ENCODE results near the gene TAS1R2.

Gene TAS1R2

GRCh38 chr1:18809953-18810899, 49.2 kb downstream of the TAS1R2 start:
- no peak for TF ChIP-seq EGR1 (IDR thresholded peaks at IDR 0.05)
- no peak for TF ChIP-seq EP300 (IDR thresholded peaks at IDR 0.05; ENCODE audit: borderline replicate concordance)
- TF ChIP-seq CREB1 (IDR thresholded peaks at IDR 0.05; ENCODE audit: low read depth): no peak
- TF ChIP-seq FOXM1 (IDR thresholded peaks at IDR 0.05; ENCODE audit: borderline replicate concordance, low read depth): no peak
- TF ChIP-seq MAX (IDR thresholded peaks at IDR 0.05): no peak
- TF ChIP-seq USF1 (IDR thresholded peaks at IDR 0.05): no peak
- TF ChIP-seq TCF12 (IDR thresholded peaks at IDR 0.05; ENCODE audit: low read depth): no peak
- TF ChIP-seq REST (IDR thresholded peaks at IDR 0.05; ENCODE audit: low read depth): no peak
- no peak for TF ChIP-seq TAF1 (IDR thresholded peaks at IDR 0.05; ENCODE audit: low read depth)

- TF ChIP-seq TAF1 (IDR thresholded peaks at IDR 0.05; ENCODE audit: low read depth): no peak
These were observed 50.9 kb downstream of the TAS1R2 start for GRCh38 chr1:18808550-18808949.

- TF ChIP-seq TAF1 (IDR thresholded peaks at IDR 0.05; ENCODE audit: low read depth) (no peak), EGR1 (IDR thresholded peaks at IDR 0.05) (no peak), FOXM1 (IDR thresholded peaks at IDR 0.05; ENCODE audit: borderline replicate concordance, low read depth) (no peak), TCF12 (IDR thresholded peaks at IDR 0.05; ENCODE audit: low read depth) (no peak), RAD21 (IDR thresholded peaks at IDR 0.05; ENCODE audit: low read depth) (no peak), REST (IDR thresholded peaks at IDR 0.05; ENCODE audit: low read depth) (no peak), NFIC (IDR thresholded peaks at IDR 0.05) (no peak), USF1 (IDR thresholded peaks at IDR 0.05) (no peak), TEAD4 (IDR thresholded peaks at IDR 0.05) (no peak), YY1 (IDR thresholded peaks at IDR 0.05; ENCODE audit: low read depth) (no peak), MAX (IDR thresholded peaks at IDR 0.05) (no peak), ZBTB7A (IDR thresholded peaks at IDR 0.05; ENCODE audit: low read depth) (no peak), EP300 (IDR thresholded peaks at IDR 0.05; ENCODE audit: borderline replicate concordance) (no peak), CEBPB (IDR thresholded peaks at IDR 0.05) (no peak)
These were observed 52.0 kb downstream of the TAS1R2 start for GRCh38 chr1:18807334-18808063.

GRCh38 chr1:18805925-18806849, 53.3 kb downstream of the TAS1R2 start:
- TF ChIP-seq RAD21 (IDR thresholded peaks at IDR 0.05; ENCODE audit: low read depth) (no peak), TEAD4 (IDR thresholded peaks at IDR 0.05) (no peak), CEBPB (IDR thresholded peaks at IDR 0.05) (no peak), EGR1 (IDR thresholded peaks at IDR 0.05) (no peak), REST (IDR thresholded peaks at IDR 0.05; ENCODE audit: low read depth) (no peak), TAF1 (IDR thresholded peaks at IDR 0.05; ENCODE audit: low read depth) (no peak)
